B cell (primary cell): ENCODE measurements around the gene ARHGEF6. TPM values are rescaled to one million over a fixed set of nuclear protein-coding genes. Genes with fewer than 3 reads are reported as not detected.

Experiments used
- ATAC-seq: fragments of 200-7000 bp; cut with Tn5 transposase; one replicate; pipeline ENCODE4 v1.10.0; 2021; ENCODE audit warnings: low read depth, mild to moderate bottlenecking, moderate number of reproducible peaks, moderate library complexity
- CTCF ChIA-PET: fragments of 350-600 bp; sonication (Branson Sonifier 250); formaldehyde crosslinking; loops from one replicate; lab custom pipeline; 2021; ENCODE audit warnings: antibody characterized with exemption, inconsistent platforms; lab: Charles Lee
- POLR2A ChIA-PET: fragments of 350-600 bp; sonication (Branson Sonifier 250); formaldehyde crosslinking; loops from one replicate; lab custom pipeline; 2021; ENCODE audit warnings: antibody characterized with exemption; lab: Charles Lee
- DNase-seq: peaks from one replicate; pipeline ENCODE4 v3.0.0; 2013
- H2AFZ ChIP-seq: 2 replicates; pipeline ENCODE4 v1.6.1; 2012; ENCODE audit warnings: mild to moderate bottlenecking, low read depth, low read length; ENCODE audit not compliant: insufficient read depth, poor library complexity, severe bottlenecking
- H3K27ac ChIP-seq, 2 donors: 1 replicate in 1 of 2; 2 replicates in 1 of 2; pipeline ENCODE4 v1.5.1; 2012 to 2013; ENCODE audit warnings: low read length in 2 of 2, mild to moderate bottlenecking in 2 of 2, moderate library complexity in 1 of 2
- H3K27me3 ChIP-seq, 4 experiments: fragments of 200-600 bp in 1 of 4; sonication (generic) in 1 of 4; replicated peaks in 1 of 4; 1 replicate in 2 of 4; 2 replicates in 2 of 4; pipeline versions ENCODE4 v1.6.1 to v1.7.0; 2013 to 2016; ENCODE audit warnings: low read length in 3 of 4, mild to moderate bottlenecking in 2 of 4, mixed read lengths in 1 of 4, moderate library complexity in 1 of 4; ENCODE audit not compliant: insufficient read depth in 4 of 4, control insufficient read depth in 3 of 4; ENCODE audit errors: control extremely low read depth in 1 of 4
- H3K36me3 ChIP-seq, 2 experiments: replicated peaks in 1 of 2; 1 replicate in 1 of 2; 2 replicates in 1 of 2; pipeline versions ENCODE4 v1.6.1 to v1.7.1; 2013; ENCODE audit warnings: low read length in 1 of 2; ENCODE audit not compliant: insufficient read depth in 2 of 2, control insufficient read depth in 1 of 2; ENCODE audit errors: control extremely low read depth in 1 of 2, extremely low read depth in 1 of 2
- H3K4me1 ChIP-seq, 2 donors: fragments of 200-600 bp in 1 of 2; sonication (generic) in 1 of 2; 1 replicate in 1 of 2; 2 replicates in 1 of 2; pipeline versions ENCODE4 v1.5.1 to v1.6.1; 2013 to 2017; ENCODE audit warnings: low read length in 2 of 2; ENCODE audit not compliant: control insufficient read depth in 2 of 2, insufficient read depth in 2 of 2
- H3K4me2 ChIP-seq: replicated peaks from 2 replicates; pipeline ENCODE3; 2012; ENCODE audit warnings: mild to moderate bottlenecking, low read depth, low read length; ENCODE audit not compliant: poor library complexity, severe bottlenecking
- H3K4me3 ChIP-seq, 5 experiments: fragments of 200-600 bp in 1 of 5; sonication (generic) in 1 of 5; 1 replicate in 3 of 5; 2 replicates in 2 of 5; pipeline versions ENCODE4 v1.5.1 to v1.7.0; 2011 to 2016; ENCODE audit warnings: low read length in 4 of 5, mild to moderate bottlenecking in 4 of 5, low read depth in 2 of 5, control low read depth in 1 of 5, moderate library complexity in 1 of 5; ENCODE audit not compliant: insufficient read depth in 1 of 5; ENCODE audit errors: control extremely low read depth in 1 of 5, extremely low read depth in 1 of 5
- H3K79me2 ChIP-seq: fragments of 200-600 bp; sonication (generic); one replicate; pipeline ENCODE4 v1.6.0; 2016; ENCODE audit warnings: low read length; ENCODE audit not compliant: control insufficient read depth, insufficient read depth
- H3K9ac ChIP-seq: fragments of 200-600 bp; sonication (generic); 2 replicates; pipeline ENCODE4 v1.6.1; 2017; ENCODE audit warnings: mild to moderate bottlenecking, low read length, moderate library complexity
- H3K9me3 ChIP-seq, 3 donors: one replicate each; pipeline versions ENCODE4 v1.6.1 to v1.7.1; 2013; ENCODE audit warnings: low read length in 2 of 3; ENCODE audit not compliant: control insufficient read depth in 2 of 3, insufficient read depth in 1 of 3; ENCODE audit errors: control extremely low read depth in 1 of 3
- H4K20me1 ChIP-seq: 2 replicates; pipeline ENCODE4 v1.6.0; 2012; ENCODE audit warnings: mild to moderate bottlenecking, low read length; ENCODE audit not compliant: insufficient read depth, control insufficient read depth, poor library complexity, severe bottlenecking
- H3K27ac Mint-ChIP-seq: one replicate; pipeline ENCODE4 v1.8.0; 2021; ENCODE audit warnings: mixed read lengths
- H3K27me3 Mint-ChIP-seq: one replicate; pipeline ENCODE4 v1.8.0; 2021; ENCODE audit warnings: mixed read lengths
- H3K4me1 Mint-ChIP-seq: one replicate; pipeline ENCODE4 v1.8.0; 2021; ENCODE audit warnings: mixed read lengths
- H3K4me3 Mint-ChIP-seq: one replicate; pipeline ENCODE4 v1.8.0; 2021; ENCODE audit warnings: mixed read lengths
- H3K9me3 Mint-ChIP-seq: one replicate; pipeline ENCODE4 v1.8.0; 2022; ENCODE audit warnings: mixed read lengths; ENCODE audit not compliant: insufficient read depth
- EZH2 ChIP-seq: IDR thresholded peaks from 2 replicates; pipeline ENCODE4 v1.6.1; 2012; ENCODE audit warnings: borderline replicate concordance, low read depth, mild to moderate bottlenecking, moderate library complexity, low read length; ENCODE audit not compliant: insufficient read depth, poor library complexity, severe bottlenecking
- WGBS: methylation state at CpG from one replicate; pipeline ENCODE4 v1.1.5; 2013; ENCODE audit warnings: missing lambda C conversion rate; ENCODE audit not compliant: insufficient coverage; 5-methylcytosine and 5-hydroxymethylcytosine counted together
- intact Hi-C: fragments of 100-400 bp; cut with micrococcal nuclease; formaldehyde crosslinking; loops from one replicate; pipeline ENCODE4 v1.10.0; 2022
- polyA plus RNA-seq: library from polyadenylated mRNA; depleted of rRNA; stranded (reverse); fragments of >200 nt; gene quantifications from 2 replicates; pipeline ENCODE4 v1.2.3, GENCODE V29; 2012
- total RNA-seq, 2 donors: library from RNA; stranded (reverse); fragments of 120-200 nt in 1 of 2; gene quantifications; 1 replicate in 1 of 2; 2 replicates in 1 of 2; pipeline versions ENCODE4 v1.2.3 to v1.2.4, GENCODE V29; 2013 to 2022
- TF ChIP-seq, protein P1 (sequence below): fragments of 200-600 bp; IDR thresholded peaks from one replicate; pipeline ENCODE4 v1.8.0; 2022; ENCODE audit warnings: antibody characterized with exemption, mild to moderate bottlenecking

ARHGEF6 gene
- total and polyA plus RNA-seq, 2 donors (not counting 1 experiment from before 2014, with no cell fraction given), result 29.6 to 43.4 TPM

DNA sequence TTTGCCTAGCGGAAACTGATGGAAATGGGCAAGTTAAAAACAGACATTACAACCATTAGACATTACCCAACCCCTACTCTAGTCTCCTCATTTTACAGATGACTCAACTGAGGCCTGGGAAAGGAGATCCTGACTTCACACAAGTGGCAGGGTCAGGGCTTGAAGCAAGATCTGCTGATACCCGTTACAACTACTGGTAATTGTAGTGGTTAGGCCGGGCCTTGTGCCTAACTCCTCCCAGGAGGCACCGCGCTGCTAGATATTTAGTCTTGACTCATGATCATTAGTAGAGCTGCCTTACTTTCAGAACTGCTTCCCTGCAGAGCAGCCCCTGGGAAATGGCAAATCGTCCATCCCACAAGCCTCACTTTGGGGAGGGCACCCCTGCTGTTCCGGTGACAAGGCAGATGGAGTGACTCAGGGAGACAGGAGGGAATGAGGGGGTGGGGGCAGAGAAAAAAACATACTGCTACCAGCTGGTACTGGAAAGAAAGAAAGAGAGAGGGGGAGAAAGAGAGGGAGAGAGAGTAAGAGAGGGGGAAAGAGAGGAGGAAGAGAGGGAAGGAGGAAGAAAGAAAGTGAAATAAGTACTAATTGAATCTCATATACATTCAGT lies 12.2 kb downstream of the ARHGEF6 start:
- peak; percentile 28 for DNase-seq
- no peaks in the 10 kb centered on the region for H3K9me3 ChIP-seq
- no peaks in the 10 kb centered on the region for H3K9me3 Mint-ChIP-seq
- no peak overlapping the region for H3K4me3 ChIP-seq
- peak overlapping the region; percentile 77 for H3K4me2 ChIP-seq
- H3K4me1 Mint-ChIP-seq, result peaks cover 40% of the 10 kb centered on the region
- H2AFZ ChIP-seq, result peak overlapping the region; percentile 60
- no peaks in the 10 kb centered on the region for H3K27me3 Mint-ChIP-seq
- H3K27me3 ChIP-seq, result no peaks in the 10 kb centered on the region
- peaks cover 63% of the 10 kb centered on the region for H3K79me2 ChIP-seq
- 60% methylated on average over 1 of the region's 7 CpGs for WGBS
- no peak for ATAC-seq
- TF ChIP-seq EZH2, result no peak
- TF ChIP-seq, protein P1, sequence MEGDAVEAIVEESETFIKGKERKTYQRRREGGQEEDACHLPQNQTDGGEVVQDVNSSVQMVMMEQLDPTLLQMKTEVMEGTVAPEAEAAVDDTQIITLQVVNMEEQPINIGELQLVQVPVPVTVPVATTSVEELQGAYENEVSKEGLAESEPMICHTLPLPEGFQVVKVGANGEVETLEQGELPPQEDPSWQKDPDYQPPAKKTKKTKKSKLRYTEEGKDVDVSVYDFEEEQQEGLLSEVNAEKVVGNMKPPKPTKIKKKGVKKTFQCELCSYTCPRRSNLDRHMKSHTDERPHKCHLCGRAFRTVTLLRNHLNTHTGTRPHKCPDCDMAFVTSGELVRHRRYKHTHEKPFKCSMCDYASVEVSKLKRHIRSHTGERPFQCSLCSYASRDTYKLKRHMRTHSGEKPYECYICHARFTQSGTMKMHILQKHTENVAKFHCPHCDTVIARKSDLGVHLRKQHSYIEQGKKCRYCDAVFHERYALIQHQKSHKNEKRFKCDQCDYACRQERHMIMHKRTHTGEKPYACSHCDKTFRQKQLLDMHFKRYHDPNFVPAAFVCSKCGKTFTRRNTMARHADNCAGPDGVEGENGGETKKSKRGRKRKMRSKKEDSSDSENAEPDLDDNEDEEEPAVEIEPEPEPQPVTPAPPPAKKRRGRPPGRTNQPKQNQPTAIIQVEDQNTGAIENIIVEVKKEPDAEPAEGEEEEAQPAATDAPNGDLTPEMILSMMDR, result no peak
- CTCF ChIA-PET, result interaction anchor here (0.9 to 4.3 kb wide), 6 partner anchors 12 to 112 kb away, joined by 3 to 27 read pairs (median 6); partner anchors contain the start of genes ARHGEF6 and RBMX
- H3K4me3 Mint-ChIP-seq, result peak overlapping the region; percentile 83
- peak overlapping the region; percentile 92 for H3K27ac Mint-ChIP-seq
- intact Hi-C loops, result loop anchor here (5.0 to 10.0 kb wide), 3 partner anchors 41 to 274 kb away; partner anchors contain the start of genes HTATSF1 and RBMX
- H3K9ac ChIP-seq, result peak overlapping the region; percentile 67
- POLR2A ChIA-PET, result interaction anchor here (1.6 to 2.8 kb wide), 2 partner anchors 11 to 112 kb away, joined by 6 to 27 read pairs; partner anchors contain the start of genes ARHGEF6 and RBMX
- H3K36me3 ChIP-seq, result peaks cover 0 to 4% of the 10 kb centered on the region in 2 experiments
- peak overlapping the region; percentile 59 to 72 for H3K27ac ChIP-seq
- H4K20me1 ChIP-seq, result no peaks in the 10 kb centered on the region
- H3K4me1 ChIP-seq, result peaks cover 16 to 26% of the 10 kb centered on the region in 2 donors
